ENCODE measurements around the gene STIM2. TPM values are rescaled to one million over a fixed set of nuclear protein-coding genes. Genes with fewer than 3 reads are reported as not detected.

Gene STIM2
- total RNA-seq, 1 experiment from 2014 or later = 23.9 TPM

GRCh38 chr4:26999689-27000088, 139.0 kb downstream of the STIM2 start:
- ChIA-PET POLR2A (no interaction called here), CTCF (no interaction called here)
- no peaks in the 10 kb centered on the region; the same call in 1 of the 2 replicates for H3K4me1 ChIP-seq (ENCODE audit: control insufficient read depth, insufficient read depth, low read length)
- TF ChIP-seq POLR2AphosphoS5 (IDR thresholded peaks at IDR 0.05; ENCODE audit: low read depth, low read length) (no peak), SIN3A (IDR thresholded peaks at IDR 0.05; ENCODE audit: borderline replicate concordance, insufficient read depth, low read depth, low read length) (no peak), TCF7L2 (IDR thresholded peaks at IDR 0.05; ENCODE audit: low read depth, low read length) (no peak), REST (IDR thresholded peaks at IDR 0.05; ENCODE audit: insufficient read depth in 1 of 2, low read depth in 2 of 2, low read length in 1 of 2) (no peak), CTCF (IDR thresholded peaks at IDR 0.05) (no peak)
- H3K9me3 ChIP-seq (ENCODE audit: control insufficient read depth, insufficient read depth, low read depth, low read length) = no peaks in the 10 kb centered on the region
- no peak for DNase-seq (ENCODE audit: low read depth, low spot score)
- BruUV-seq (replicated peaks) = no TSS peak
- no peak overlapping the region for H3K4me3 ChIP-seq (ENCODE audit: low read depth in 2 of 2, low read length in 2 of 2)
- H3K27me3 ChIP-seq (ENCODE audit: control insufficient read depth, insufficient read depth, low read length) = no peaks in the 10 kb centered on the region
- H3K36me3 ChIP-seq (ENCODE audit: control insufficient read depth, insufficient read depth, low read length) = no peaks in the 10 kb centered on the region; the same call in 1 of the 2 replicates
- intact Hi-C loops (cut with micrococcal nuclease; ENCODE audit: unreplicated experiment) = no loop called here
- in situ Hi-C loops (cut with HindIII; ENCODE audit: low pct_unique_long_range_greater_than_20kb, low sequenced_read_pairs) = no loop called here
- no peak overlapping the region for H3K27ac ChIP-seq (ENCODE audit: low read length)
- no peak for ATAC-seq

- intact Hi-C loops (cut with micrococcal nuclease; ENCODE audit: unreplicated experiment) = no loop called here
- H3K36me3 ChIP-seq (ENCODE audit: control insufficient read depth, insufficient read depth, low read length) = no peaks in the 10 kb centered on the region; the same call in 1 of the 2 replicates
- CTCF ChIA-PET = no interaction called here
- TF ChIP-seq TCF7L2 (IDR thresholded peaks at IDR 0.05; ENCODE audit: low read depth, low read length) = no peak
- TF ChIP-seq REST (IDR thresholded peaks at IDR 0.05; ENCODE audit: insufficient read depth in 1 of 2, low read depth in 2 of 2, low read length in 1 of 2) = no peak
- TF ChIP-seq SIN3A (IDR thresholded peaks at IDR 0.05; ENCODE audit: borderline replicate concordance, insufficient read depth, low read depth, low read length) = no peak
- TF ChIP-seq POLR2AphosphoS5 (IDR thresholded peaks at IDR 0.05; ENCODE audit: low read depth, low read length) = no peak
- no peak for TF ChIP-seq CTCF (IDR thresholded peaks at IDR 0.05)
- H3K4me1 ChIP-seq (ENCODE audit: control insufficient read depth, insufficient read depth, low read length) = no peaks in the 10 kb centered on the region; the same call in 1 of the 2 replicates
- POLR2A ChIA-PET = no interaction called here
- H3K27me3 ChIP-seq (ENCODE audit: control insufficient read depth, insufficient read depth, low read length) = no peaks in the 10 kb centered on the region
- H3K27ac ChIP-seq (ENCODE audit: low read length) = no peak overlapping the region
- no peak overlapping the region for H3K4me3 ChIP-seq (ENCODE audit: low read depth in 2 of 2, low read length in 2 of 2)
- H3K9me3 ChIP-seq (ENCODE audit: control insufficient read depth, insufficient read depth, low read depth, low read length) = no peaks in the 10 kb centered on the region
- BruUV-seq (replicated peaks) = no TSS peak
- DNase-seq (ENCODE audit: low read depth, low spot score) (no peak), ATAC-seq (no peak)
- in situ Hi-C loops (cut with HindIII; ENCODE audit: low pct_unique_long_range_greater_than_20kb, low sequenced_read_pairs) = no loop called here
These were observed 139.5 kb downstream of the STIM2 start for GRCh38 chr4:27000122-27000521.

All from Panc1 (cell line).